ENCODE measurements around the gene WASHC4. TPM values are rescaled to one million over a fixed set of nuclear protein-coding genes. Genes with fewer than 3 reads are reported as not detected.

WASHC4 gene
- total RNA-seq, 1 donor from 2014 or later = 32.0 TPM

- Mint-ChIP-seq H3K36me3 (ENCODE audit: low read depth) (peaks cover 13% of the 10 kb centered on the region), H3K27ac (ENCODE audit: unreplicated experiment) (no peak overlapping the region), H3K4me3 (no peak overlapping the region), H3K27me3 (ENCODE audit: low read depth) (no peaks in the 10 kb centered on the region), H3K4me1 (peaks cover 3% of the 10 kb centered on the region), H3K9me3 (no peaks in the 10 kb centered on the region)
- TF ChIP-seq, protein P1, sequence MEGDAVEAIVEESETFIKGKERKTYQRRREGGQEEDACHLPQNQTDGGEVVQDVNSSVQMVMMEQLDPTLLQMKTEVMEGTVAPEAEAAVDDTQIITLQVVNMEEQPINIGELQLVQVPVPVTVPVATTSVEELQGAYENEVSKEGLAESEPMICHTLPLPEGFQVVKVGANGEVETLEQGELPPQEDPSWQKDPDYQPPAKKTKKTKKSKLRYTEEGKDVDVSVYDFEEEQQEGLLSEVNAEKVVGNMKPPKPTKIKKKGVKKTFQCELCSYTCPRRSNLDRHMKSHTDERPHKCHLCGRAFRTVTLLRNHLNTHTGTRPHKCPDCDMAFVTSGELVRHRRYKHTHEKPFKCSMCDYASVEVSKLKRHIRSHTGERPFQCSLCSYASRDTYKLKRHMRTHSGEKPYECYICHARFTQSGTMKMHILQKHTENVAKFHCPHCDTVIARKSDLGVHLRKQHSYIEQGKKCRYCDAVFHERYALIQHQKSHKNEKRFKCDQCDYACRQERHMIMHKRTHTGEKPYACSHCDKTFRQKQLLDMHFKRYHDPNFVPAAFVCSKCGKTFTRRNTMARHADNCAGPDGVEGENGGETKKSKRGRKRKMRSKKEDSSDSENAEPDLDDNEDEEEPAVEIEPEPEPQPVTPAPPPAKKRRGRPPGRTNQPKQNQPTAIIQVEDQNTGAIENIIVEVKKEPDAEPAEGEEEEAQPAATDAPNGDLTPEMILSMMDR (conservative IDR thresholded peaks at IDR 0.05) = no peak
- DNase-seq (ENCODE audit: low read depth, low spot score) = no peak
Measured at GRCh38 chr12:105204127-105204526, 96.6 kb downstream of the WASHC4 start.

DNA sequence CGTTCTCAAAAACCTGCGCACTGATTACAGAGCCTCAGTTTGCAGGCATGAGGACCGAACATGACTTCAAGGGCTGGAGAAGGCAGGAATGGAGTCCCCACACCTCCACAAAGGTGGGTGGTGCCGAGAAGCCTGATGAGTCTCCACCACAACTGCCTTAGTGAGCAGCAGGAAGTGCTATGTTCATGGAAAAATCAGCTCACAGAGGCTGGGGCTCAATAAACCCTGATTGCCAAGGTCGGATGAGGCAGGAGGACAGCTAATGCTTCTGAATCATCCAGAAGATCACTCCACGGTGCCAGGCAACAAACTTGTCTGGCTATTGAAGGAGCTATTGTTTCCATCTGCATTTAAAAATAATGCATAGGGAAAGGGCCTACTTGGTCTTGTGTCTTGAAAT is 97.4 kb downstream of the WASHC4 start:
- DNase-seq (ENCODE audit: low read depth, low spot score) = no peak
- H3K9me3 Mint-ChIP-seq = no peaks in the 10 kb centered on the region
- no peaks in the 10 kb centered on the region for H3K27me3 Mint-ChIP-seq (ENCODE audit: low read depth)
- no peak overlapping the region for H3K27ac Mint-ChIP-seq (ENCODE audit: unreplicated experiment)
- TF ChIP-seq, protein P1 (conservative IDR thresholded peaks at IDR 0.05) = no peak
- H3K4me1 Mint-ChIP-seq = peaks cover 3% of the 10 kb centered on the region
- no peak overlapping the region for H3K4me3 Mint-ChIP-seq
- peaks cover 13% of the 10 kb centered on the region for H3K36me3 Mint-ChIP-seq (ENCODE audit: low read depth)

DNA sequence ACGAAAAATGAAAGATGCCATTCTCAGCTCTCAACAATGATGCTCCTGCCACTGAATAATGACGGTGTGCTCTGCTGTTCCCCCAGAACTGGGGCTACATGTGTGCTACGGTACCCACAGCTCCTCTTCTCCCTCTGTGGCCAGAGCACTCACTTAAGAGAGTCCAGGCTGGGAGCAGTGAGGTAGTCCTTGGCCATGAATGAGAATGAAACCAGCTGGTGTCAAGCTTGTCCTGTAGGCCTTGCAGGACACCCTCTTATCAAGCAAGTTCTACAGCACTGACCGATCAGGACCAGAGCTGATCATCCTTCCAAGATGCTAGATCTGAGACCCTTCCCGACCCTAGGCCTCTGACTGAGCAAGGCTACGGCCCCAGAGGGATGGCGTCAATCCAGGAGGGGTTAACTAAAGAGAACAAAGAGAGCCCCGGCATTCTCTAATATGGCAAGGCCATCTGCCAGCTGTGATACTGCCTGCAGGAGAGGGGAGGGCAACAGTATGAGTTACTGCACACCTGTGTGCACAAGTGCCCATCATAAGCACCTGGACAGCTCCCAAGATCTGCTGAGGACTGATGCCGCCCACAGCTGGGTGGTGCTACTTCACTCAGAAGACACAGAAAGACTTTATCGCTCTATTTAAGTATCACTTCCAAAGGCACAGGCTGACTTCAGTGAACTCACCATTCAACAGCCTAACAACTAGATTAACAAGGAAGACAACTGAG is 98.0 kb downstream of the WASHC4 start:
- Mint-ChIP-seq H3K27me3 (ENCODE audit: low read depth) (no peaks in the 10 kb centered on the region), H3K27ac (ENCODE audit: unreplicated experiment) (no peak overlapping the region), H3K4me1 (peaks cover 3% of the 10 kb centered on the region), H3K9me3 (no peaks in the 10 kb centered on the region), H3K4me3 (no peak overlapping the region), H3K36me3 (ENCODE audit: low read depth) (peaks cover 13% of the 10 kb centered on the region)
- TF ChIP-seq, protein P1 (conservative IDR thresholded peaks at IDR 0.05) = no peak
- no peak for DNase-seq (ENCODE audit: low read depth, low spot score)

DNA sequence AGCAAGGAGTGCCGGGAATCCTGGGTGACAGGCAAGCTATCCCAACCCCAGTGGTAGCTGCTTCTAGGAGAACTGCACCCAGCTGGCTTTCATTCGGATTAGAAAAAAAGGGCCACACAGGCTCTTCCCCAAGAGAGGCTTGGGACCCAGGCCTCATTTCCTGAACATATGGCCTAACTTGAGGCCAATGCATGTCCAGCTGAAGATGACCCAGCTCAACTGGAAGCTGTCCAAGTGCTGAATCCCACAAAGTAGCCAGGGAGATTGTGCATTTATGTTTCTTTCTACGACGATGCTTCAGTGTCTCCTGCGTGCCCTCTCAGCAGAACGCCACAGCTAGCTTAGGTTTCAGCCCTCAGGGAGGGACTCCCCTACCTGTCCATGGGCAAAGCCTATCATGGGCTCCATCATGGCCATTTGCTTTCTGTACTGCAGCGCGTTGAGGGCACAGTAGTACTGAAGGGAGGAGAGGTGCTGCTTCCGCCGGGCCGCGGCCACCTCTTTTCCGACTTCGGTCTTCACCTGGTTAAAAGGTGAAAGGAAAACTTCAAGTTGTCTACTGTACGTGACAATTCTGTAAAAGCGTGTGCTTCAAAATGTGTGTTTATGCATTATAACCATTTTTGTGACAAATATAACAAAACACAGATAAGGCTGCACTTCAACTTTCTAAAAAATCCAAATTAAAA is 99.3 kb downstream of the WASHC4 start:
- Mint-ChIP-seq H3K36me3 (ENCODE audit: low read depth) (peaks cover 17% of the 10 kb centered on the region), H3K27me3 (ENCODE audit: low read depth) (no peaks in the 10 kb centered on the region), H3K9me3 (no peaks in the 10 kb centered on the region), H3K4me1 (peaks cover 3% of the 10 kb centered on the region), H3K4me3 (no peak overlapping the region), H3K27ac (ENCODE audit: unreplicated experiment) (no peak overlapping the region)
- no peak for DNase-seq (ENCODE audit: low read depth, low spot score)
- TF ChIP-seq, protein P1 (conservative IDR thresholded peaks at IDR 0.05) = no peak

DNA sequence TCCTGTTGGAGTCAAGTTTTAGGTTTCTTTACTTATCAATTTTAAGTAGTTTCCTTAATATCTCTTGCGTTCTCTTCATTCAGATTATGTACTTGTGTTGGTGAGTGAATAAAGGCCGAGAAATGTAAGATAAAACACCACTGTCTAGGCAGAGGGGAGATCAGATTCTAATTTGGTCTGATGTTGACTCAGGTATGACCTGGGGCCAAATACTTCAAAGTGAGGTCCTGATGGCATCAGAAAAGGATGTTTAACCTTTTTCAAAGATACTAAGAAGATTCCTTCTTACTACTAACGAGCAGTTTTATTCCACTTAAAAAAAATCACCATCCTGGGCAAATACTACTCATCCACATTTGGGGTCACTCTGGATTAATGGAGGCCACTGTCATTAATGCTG is 101.6 kb downstream of the WASHC4 start:
- no peak for DNase-seq (ENCODE audit: low read depth, low spot score)
- Mint-ChIP-seq H3K36me3 (ENCODE audit: low read depth) (peaks cover 18% of the 10 kb centered on the region), H3K9me3 (no peaks in the 10 kb centered on the region), H3K4me1 (no peaks in the 10 kb centered on the region), H3K4me3 (no peak overlapping the region), H3K27ac (ENCODE audit: unreplicated experiment) (no peak overlapping the region), H3K27me3 (ENCODE audit: low read depth) (no peaks in the 10 kb centered on the region)
- TF ChIP-seq, protein P1 (conservative IDR thresholded peaks at IDR 0.05) = no peak
